RCC 7860 (cell line): ENCODE measurements around the gene VGF.

Experiments
- DNase-seq: peaks from one replicate; pipeline ENCODE4 v3.0.0-alpha.2; 2015; ENCODE audit warnings: low spot score
- FAIRE-seq: peaks from 2 replicates; lab custom pipeline; 2012; peaks lifted over from hg19 to GRCh38; lab: Jason Lieb, UNC

Gene VGF

DNA sequence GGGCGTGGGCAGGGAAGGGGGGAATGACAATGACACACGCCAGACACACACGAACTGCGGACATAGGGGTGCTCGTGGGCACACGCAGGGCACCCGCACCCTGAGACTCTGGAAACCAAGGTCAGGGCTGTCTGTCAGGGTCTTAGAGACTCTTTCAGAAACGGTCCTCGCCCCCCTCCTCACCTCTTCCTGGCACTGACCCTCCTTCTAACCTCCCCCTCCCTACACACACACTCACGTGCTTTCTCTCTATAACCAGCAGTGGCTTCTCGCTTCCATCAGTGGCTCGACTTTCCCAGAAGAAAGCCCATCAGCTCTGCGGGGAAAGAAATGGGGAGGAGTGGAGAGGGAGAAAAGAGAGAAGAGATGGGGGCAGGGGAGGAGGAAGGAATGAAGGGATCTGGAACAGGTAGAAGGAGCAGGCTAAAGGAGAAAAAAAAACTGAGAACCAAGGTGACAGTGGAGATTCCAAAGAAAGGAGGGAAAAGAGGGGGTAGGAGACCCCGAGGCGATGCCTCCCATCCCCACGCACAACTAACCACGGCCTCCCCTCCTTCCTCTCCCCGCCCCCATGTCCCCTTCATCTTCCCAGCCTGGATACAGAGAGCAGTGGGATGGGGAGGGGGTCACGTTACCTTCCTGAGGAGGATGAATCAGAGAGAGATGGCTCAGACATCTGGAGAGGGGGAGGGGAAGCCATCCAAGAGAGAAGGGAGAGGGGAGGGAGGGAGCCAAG, 1.7 kb upstream of the VGF start:
- DNase-seq (peak; percentile 17), FAIRE-seq (no peak)

DNA sequence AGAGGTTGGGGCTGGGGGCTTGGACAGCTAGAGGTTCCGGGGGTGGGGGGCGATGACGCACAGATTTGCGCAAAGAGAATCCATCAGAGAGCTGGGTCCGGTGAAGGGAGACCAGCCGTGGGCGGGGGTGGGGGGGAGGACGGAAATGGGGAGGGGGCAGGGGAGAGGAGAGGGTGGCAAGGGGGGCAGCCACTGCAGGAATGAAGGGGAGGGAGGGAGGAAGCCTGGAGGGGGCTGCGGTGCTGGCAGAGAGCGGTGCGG, 1.2 kb upstream of the VGF start:
- DNase-seq = no peak
- FAIRE-seq = no peak

DNA sequence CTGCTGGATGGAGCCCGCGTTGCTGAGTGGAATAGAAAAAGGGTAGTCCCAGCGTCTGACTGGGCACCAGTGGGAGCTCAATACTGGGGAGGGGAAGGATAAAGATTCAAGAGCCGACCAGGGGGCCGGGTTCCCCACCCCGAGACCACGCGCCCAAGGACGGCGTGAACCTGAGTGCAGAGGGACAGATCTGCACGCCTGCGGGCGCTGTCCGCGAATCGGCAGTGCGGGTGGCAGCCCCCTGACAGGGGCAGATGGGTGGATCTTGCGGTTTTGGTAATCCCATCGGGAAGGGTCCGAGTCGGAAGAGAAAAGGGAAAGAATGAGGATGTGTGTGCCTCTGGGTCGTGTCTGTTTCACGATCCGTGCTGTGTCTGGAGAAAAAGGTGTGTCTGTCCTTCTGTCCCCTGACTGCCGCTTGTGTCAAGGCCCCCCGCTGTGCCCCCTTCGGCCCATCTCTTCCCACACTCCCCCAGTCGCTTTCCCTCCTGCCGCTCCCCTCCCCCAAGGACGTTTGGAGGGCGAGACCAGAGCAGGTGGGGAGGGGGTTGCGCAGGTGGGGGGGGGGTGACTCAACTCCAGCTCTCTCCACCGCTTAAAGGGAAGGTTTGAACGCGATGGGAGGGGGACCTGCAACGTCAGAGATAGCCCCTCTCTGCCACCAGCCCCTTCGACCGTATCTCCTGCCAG, 734 bp upstream of the VGF start:
- no peak for DNase-seq
- no peak for FAIRE-seq

- FAIRE-seq (no peak), DNase-seq (peak; percentile 23)
Observed at GRCh38 chr7:101164071-101164840, 1.1 kb downstream of the VGF start.

DNA sequence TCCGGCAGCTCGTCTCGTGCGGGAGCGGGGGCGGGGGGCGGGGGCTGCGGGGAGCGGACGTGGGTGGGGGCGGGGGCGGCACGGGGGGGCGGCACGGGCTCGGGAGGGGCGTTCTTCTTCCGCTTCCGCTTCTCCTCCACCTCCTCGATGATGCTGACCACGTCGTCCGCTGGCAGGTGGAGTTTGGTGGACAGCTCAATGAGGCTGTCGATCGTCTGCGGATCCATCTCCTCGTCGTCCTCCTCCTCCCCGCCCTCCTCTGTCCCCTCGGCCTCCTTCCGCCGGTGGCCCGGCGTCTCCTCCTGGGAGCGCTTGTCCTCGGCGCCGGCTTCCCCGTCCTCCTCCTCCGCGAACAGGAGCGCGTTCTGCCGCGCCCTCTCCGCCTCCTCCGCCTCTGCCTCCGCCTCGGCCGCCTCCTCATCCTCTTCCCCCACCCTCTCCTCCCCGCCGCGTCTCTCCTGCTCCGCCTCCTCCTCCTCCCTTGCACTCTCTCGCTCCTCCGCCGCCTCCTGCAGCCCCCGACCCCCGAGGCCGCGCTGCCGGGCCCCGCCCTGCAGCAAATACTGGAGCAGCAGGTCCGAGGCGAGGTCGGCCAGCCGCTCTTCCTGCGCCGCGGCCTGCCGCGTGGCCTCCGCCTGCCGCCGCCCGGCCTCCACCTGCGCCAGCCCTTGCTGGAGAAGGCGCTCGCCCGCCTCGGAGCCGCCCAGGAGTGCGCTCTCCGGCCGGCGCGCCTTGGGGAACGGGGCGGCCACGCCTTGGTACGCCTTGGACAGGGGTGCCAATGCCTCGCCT, 1.9 kb downstream of the VGF start:
- no peak for FAIRE-seq
- peak; percentile 63 for DNase-seq

DNA sequence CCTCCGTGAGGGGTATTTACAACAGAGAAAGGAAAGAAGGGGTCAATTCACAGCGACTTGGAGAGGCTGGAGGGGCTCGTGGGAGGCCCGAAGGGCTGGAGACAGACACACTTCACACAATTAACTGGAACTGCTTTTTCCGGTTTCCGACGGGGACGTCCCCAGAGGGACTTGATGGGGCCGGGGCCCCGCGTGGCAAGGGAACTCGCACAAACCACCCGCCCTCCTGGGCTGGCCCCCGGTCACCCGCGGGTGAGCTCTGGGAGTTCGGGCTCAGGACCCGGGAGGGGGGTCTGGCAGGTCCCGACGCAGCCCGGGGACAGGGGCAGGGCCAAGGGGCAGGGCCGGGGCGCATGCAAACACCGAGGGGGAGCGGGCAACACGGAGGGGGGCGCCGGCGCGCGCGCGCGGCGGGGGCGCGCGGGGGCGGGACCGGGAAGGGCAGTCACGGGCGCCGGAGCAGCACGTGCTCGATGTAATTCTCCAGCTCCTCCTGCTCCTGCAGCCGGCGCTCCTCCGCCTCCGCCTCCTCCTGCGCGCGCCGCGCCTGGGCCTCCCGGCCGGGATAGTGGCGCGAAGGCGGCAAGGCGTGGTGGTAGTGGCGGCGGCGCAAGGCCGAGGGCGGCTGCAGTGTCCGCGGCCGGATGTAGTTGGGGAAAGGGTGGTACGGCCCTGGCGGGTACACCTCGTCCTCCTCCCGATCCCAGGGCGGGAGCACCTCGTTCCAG, 2.7 kb downstream of the VGF start:
- DNase-seq (peak; percentile 56), FAIRE-seq (no peak)

GRCh38 chr7:101161692-101162471, 3.5 kb downstream of the VGF start:
- DNase-seq (no peak), FAIRE-seq (no peak)

- no peak for DNase-seq
- FAIRE-seq = no peak
Observed at GRCh38 chr7:101160910-101161309, 4.5 kb downstream of the VGF start.

DNA sequence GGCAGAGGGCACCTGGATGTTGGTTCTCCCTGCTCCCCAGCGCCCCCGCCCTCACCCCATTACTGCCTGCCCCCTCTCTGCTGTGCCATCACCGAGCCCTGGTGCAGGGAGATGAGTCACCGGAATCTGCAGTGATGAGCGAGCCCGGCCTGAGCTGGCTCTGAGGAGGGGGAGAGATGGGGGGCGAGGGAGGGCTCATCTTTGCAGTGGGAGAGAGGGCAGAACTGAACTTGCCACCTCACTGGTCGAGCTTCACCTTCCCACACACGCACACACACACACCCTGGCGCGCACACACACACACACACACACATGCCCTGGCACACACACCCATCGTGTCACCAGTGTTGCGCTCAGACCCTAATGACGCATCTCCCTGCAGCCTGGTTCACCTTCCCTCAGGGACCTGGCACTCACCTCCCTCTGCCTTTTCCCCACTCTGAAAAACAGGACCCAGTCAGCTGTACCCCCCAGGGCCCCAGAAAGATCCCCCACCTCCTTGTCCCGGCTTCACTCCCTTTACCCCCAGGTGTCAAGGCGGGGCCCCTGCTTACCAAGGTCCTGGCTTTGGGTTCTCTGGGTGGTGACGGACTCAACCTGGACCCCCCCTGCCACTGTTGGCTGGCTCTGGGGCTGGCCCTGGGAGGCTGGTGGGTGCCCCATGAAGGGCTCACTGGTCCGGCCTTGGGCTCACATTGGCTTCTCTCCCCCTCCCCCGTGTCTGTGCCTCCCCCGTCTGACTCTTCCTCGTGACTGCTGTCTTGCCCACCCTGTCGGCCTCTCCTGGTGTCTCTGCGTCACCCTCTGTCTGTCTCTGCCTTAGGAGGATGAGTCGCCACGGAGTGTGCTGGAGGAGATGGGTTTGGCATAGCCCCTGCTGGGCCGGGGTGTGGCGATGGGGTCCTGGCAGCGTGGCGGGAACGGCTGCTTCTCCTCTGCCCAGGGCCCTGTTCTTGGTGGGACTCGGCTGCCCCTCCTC, 5.4 kb downstream of the VGF start:
- FAIRE-seq (no peak), DNase-seq (peak; percentile 80)

DNA sequence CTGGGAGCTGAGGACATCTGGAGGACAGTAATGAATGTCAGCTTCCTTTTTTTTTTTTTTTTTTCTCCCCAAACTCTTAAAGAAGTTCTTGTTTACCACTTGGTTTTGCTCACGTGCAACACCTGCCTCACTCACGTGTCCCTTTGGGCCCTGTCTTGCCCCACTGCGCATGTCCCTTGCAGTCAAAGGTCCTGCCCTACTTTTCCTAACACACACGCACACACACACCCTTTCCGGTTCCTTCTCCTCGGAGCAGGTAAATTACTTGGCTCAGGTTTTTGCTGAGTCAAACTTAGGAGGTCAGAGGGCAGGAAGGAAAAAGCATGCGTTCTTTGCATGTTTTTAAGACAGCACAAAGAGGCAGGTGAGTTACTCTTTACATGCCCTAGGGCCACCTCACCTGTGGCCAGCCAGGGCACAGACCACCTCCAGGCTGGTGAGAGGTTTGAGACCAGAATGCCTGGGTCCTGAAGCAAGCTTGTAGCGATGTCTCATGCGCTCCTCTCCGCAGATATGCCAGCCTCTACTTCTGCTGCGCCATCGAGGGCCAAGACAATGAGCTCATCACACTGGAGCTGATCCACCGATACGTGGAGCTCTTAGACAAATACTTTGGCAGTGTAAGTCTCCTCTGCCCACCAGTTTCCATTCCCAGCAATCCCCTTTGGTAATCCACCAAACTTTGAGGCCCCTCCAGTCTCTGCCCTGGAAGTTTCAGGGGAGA, 8.3 kb downstream of the VGF start:
- FAIRE-seq = no peak

GRCh38 chr7:101156277-101156676, 9.1 kb downstream of the VGF start:
- FAIRE-seq (no peak), DNase-seq (no peak)

More for the DNA sequence above, 8.3 kb downstream of the VGF start:
- DNase-seq = no peak

GRCh38 chr7:101155303-101155702, 10.1 kb downstream of the VGF start:
- DNase-seq (no peak), FAIRE-seq (no peak)

DNA sequence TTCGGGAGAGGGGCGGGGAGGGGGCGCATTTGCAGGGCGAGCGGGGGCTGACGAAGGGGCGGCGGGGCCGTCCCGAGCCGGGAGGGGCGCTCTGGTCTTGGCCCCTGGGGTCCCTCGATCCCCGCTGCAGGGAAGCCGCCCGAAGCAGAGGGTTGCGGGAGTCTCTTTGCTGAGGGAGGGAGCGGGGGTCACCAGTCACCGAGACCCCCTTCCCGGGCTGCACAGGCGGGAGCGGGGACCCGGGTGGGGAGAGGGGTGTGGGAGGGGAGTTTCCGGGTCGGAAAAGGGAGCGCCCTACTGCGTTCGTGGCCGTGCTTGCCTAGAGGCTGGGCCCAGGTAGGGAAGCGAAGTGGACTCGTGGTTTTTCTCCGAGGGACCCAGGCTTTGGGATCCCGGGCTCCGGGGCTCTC, 10.7 kb downstream of the VGF start:
- DNase-seq = no peak
- no peak for FAIRE-seq

- DNase-seq = peak; percentile 95
- FAIRE-seq = no peak
Observed at GRCh38 chr7:101153969-101154692, 11.2 kb downstream of the VGF start, which contains the start of gene AP1S1. TSS of gene AP1S1 (plus strand) at chr7:101154476. CDS start at chr7:101154515, 39 bp downstream.

- no peak for FAIRE-seq
- no peak for DNase-seq
Observed at GRCh38 chr7:101151908-101152651, 13.3 kb downstream of the VGF start.

- no peak for DNase-seq
- FAIRE-seq = no peak
Observed at GRCh38 chr7:101140746-101141382, 24.5 kb downstream of the VGF start.
